BJ (cell line): ENCODE results near the gene CBFB. TPM values are rescaled to one million over a fixed set of nuclear protein-coding genes. Genes with fewer than 3 reads are reported as not detected.
A peak's percentile ranks its signal among the peaks of the same experiment; 100 is the strongest.

Experiments used
- CTCF ChIA-PET: fragments of 350-600 bp; formaldehyde crosslinking; extraction: SDS; loops from one replicate; lab custom pipeline; 2021; ENCODE audit warnings: antibody characterized with exemption, inconsistent platforms; lab: Yijun Ruan, JAX
- POLR2A ChIA-PET: fragments of 300-600 bp; sonication (Branson Sonifier 250); formaldehyde crosslinking; extraction: SDS; loops from one replicate; lab custom pipeline; 2021; ENCODE audit warnings: antibody characterized with exemption; lab: Charles Lee
- DNase-seq: peaks from one replicate; pipeline ENCODE4 v3.0.0-alpha.2; 2011; ENCODE audit warnings: low read depth
- H3K27me3 ChIP-seq: 2 replicates; pipeline ENCODE4 v1.6.0; 2011; ENCODE audit warnings: low read length; ENCODE audit not compliant: control insufficient read depth, insufficient read depth
- H3K36me3 ChIP-seq: 2 replicates; pipeline ENCODE4 v1.5.1; 2011; ENCODE audit warnings: low read length; ENCODE audit not compliant: control insufficient read depth, insufficient read depth
- H3K4me3 ChIP-seq: 2 replicates; pipeline ENCODE4 v1.5.1; 2011; ENCODE audit warnings: low read depth, mild to moderate bottlenecking, control low read depth, low read length
- CTCF ChIP-seq: IDR thresholded peaks from 2 replicates; pipeline ENCODE4 v1.5.1; 2011; ENCODE audit warnings: low read depth, mild to moderate bottlenecking, control low read depth, inconsistent platforms, low read length, moderate library complexity; ENCODE audit not compliant: insufficient read depth
- polyA plus RNA-seq: library from polyadenylated mRNA; depleted of rRNA; stranded (reverse); fragments of >200 nt; gene quantifications from 2 replicates; pipeline ENCODE4 v1.2.3, GENCODE V29; 2011

Gene CBFB
- polyA plus RNA-seq, 1 experiment: 14.7 TPM

GRCh38 chr16:67089101-67089500, 60.2 kb downstream of the CBFB start:
- ChIA-PET CTCF (no interaction called here), POLR2A (no interaction called here)
- no peaks in the 10 kb centered on the region for H3K27me3 ChIP-seq
- TF ChIP-seq CTCF: no peak
- no peaks in the 10 kb centered on the region for H3K36me3 ChIP-seq
- no peak overlapping the region for H3K4me3 ChIP-seq
- no peak for DNase-seq

- Histone ChIP-seq H3K27me3 (no peaks in the 10 kb centered on the region), H3K36me3 (no peaks in the 10 kb centered on the region; the same call in 1 of the 2 replicates), H3K4me3 (no peak overlapping the region)
- ChIA-PET CTCF (interaction anchor here (1.2 to 1.7 kb wide), 2 partner anchors 8 to 131 kb away, joined by 3 to 4 read pairs; partner anchors contain the start of gene CES3), POLR2A (interaction anchor here (0.6 kb wide), 1 partner anchor 24 kb away, joined by 3 read pairs; no protein-coding TSS in a partner anchor)
- peak; percentile 71 for DNase-seq
- TF ChIP-seq CTCF: no peak
These were observed 63.1 kb downstream of the CBFB start for GRCh38 chr16:67091906-67092566.

GRCh38 chr16:67093098-67093726, 64.3 kb downstream of the CBFB start:
- POLR2A ChIA-PET: no interaction called here

GRCh38 chr16:67098599-67098998, 69.7 kb downstream of the CBFB start:
- no peak for TF ChIP-seq CTCF
- CTCF ChIA-PET: interaction anchor here (1.3 to 3.8 kb wide), 2 partner anchors 69 to 82 kb away, joined by 3 to 67 read pairs; partner anchors contain the start of gene CBFB
- POLR2A ChIA-PET: interaction anchor here (0.6 kb wide), 1 partner anchor 150 kb away, joined by 4 read pairs; no protein-coding TSS in a partner anchor
- Histone ChIP-seq H3K36me3 (no peaks in the 10 kb centered on the region; the same call in 1 of the 2 replicates), H3K4me3 (no peak overlapping the region), H3K27me3 (no peaks in the 10 kb centered on the region)
- no peak for DNase-seq

More at GRCh38 chr16:67093098-67093726, 64.3 kb downstream of the CBFB start:
- TF ChIP-seq CTCF: no peak
- no peak for DNase-seq
- no peak overlapping the region for H3K4me3 ChIP-seq
- H3K27me3 ChIP-seq: no peaks in the 10 kb centered on the region
- CTCF ChIA-PET: interaction anchor here (0.8 to 1.9 kb wide), 3 partner anchors 8 to 132 kb away, joined by 3 to 4 read pairs (median 4); partner anchors contain the start of gene CES3
- H3K36me3 ChIP-seq: no peaks in the 10 kb centered on the region; the same call in 1 of the 2 replicates
